Stimulated activated CD4-positive, alpha-beta T cell treated with anti-CD3 and anti-CD28 coated beads, Interleukin-1b, Interleukin-23, amount 100 ng/mL, for 4 hours (primary cell): ENCODE data around the gene CDH26.
"Not testable (repeated sequence)": the region's sequence is repeated elsewhere in the genome, so short reads cannot be mapped to it uniquely, and the experiment has no call there.

Source experiments
- DNase-seq, 2 donors: peaks; one replicate each; pipeline ENCODE4 v3.0.0-alpha.2; 2020; ENCODE audit warnings: low read depth in 2 of 2

Gene CDH26

DNA sequence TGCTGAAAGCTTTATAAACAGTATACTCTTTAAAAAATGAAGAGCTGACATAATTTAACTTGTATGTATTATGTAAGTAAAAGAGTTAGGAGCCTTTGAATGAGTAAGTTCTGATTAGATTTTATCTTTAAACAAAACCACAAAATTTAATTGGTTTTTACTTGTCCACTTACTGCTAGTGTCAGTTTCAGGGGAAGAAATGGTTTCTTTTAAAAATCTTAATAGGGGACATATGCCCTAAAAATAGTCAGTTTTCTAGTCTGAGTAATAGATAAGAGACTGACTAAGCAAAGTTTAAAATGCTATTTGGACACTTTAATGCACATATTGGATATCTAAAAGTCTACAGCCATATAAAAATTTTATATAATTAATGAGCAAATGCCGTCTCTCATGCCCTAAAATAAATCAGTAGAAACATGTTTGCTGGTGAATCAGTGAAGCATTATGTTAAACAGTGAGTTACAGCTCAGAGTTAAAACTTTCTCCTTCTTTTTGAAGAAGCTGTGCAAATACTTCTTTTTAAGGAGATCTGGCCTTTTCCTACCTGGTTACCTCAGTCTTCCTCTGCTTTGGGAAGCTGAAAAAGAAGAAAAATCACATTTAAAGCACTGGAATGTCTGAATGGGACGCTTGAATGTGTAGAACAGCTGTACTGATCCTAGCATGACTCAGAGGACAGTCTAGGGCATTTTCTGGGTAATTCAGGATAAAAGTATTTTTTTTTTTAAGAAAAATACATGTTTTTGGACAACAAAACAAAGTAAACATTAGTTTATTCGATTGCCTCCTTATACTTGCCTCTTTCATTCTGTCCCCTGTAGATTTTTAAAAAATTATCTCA is 55.3 kb downstream of the CDH26 start:
- no peak for DNase-seq

DNA sequence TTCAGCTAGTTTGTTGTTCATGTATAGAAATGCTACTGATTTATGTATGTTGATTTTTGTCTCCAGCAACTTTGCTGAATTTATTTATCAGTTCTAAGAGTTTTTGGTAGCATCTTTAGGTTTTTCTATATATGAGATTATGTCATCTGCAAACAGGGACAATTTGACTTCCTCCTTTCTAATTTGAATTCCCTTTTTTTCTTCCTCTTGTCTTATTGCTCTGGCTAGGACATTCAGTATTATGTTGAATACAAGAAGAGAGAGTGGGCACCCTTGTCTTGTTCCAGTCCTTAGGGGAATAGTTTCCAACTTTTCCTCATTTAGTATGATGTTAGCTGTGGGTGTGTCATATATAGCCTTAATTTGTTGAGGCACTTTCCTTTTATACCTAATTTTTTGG is 58.2 kb downstream of the CDH26 start:
- DNase-seq = no peak

DNA sequence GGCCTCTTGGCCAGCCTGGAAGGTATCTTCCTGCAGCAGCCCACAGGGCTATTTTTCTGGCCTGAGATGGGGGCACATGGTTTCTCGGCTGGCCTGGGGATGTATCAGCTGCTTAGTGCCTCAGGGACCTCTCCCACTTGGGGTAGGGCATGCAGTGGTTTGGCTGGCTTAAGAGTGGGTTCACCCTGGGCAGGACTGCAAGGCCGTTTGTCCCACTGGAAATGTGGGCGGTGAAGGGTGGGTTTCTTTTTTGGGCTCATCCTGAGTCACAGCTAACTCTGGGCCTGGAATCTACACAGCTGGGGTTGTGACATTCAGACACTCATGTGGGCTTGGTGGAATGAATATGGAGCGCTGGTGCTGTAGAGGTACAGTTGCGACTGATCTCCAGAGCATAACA is 62.0 kb downstream of the CDH26 start:
- DNase-seq = no peak

DNA sequence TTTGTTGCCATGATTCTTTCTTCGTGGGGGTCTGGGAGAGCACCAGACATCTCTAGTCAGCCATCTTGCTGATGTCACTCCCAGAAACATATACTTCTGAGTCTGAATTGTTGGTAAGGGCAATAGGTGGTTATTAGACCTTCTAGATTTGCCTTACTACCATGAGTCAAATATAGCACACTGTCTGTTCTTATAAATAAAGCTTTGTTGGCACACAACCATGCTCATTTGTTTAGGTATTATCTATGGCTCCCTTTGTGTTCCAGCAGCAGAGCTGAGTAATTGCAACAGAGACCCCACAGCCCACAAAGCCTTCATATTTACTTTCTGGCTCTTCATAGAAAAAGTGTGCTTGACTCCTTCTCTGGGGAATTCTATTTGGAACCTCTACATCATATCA is 62.9 kb downstream of the CDH26 start:
- DNase-seq = no peak

DNA sequence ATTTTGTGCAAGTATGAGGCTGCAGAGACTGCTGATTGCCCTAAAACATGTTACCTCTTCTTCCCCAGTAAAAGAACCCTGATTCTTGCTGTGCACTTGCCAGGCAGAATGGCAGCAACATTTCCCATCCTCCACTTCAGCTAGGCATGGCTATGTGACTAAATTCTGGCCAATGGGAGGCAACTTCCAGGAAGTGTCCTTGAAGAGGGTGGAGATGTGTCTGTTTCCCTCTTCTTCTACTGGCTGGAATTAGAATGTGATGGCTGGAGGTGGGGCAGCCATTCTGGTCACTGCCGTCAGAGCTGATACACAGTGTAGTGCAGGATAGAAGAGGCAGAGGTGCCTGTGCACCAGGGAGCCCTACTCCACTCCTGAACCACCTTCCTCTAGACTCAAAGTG is 64.6 kb downstream of the CDH26 start:
- DNase-seq = no peak

DNA sequence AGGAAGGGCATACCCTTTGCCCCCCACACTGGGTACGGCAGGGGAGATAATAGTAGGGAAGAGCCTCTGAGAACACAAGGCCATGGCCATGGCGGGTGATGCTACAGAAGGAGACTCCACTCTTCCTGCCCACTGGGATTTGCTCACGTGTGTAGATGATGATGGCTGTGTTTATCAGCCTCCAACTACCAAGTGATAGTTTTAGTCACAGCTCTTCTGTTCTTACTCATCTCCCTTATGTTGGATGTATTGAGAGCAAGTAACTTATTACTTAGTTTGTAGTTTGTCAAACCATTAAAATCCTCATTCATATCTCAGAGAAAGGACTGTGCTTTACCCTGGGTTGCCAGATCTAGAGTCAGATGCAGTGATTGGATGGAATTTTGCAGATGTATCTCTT is 66.0 kb downstream of the CDH26 start:
- DNase-seq = no peak

DNA sequence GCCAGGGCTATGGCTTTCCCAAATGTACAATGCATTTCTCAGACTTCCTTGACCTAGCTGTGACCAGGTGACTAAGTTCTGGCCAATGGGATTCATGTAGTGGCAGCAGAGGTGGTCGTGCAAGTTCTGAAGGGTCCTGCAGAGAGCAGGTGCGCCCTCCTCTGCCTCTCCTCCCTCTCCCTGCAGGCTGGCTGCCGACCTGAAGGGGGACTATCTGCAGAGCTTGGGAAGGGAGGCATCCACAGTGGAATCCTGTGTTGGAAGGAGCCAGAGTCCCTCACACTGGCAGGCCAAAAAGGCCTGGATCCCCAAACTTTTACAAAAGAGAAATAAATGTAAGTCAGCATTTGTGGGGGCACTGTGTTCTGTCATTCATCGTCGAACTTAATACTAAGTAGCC is 66.6 kb downstream of the CDH26 start:
- no peak for DNase-seq

DNA sequence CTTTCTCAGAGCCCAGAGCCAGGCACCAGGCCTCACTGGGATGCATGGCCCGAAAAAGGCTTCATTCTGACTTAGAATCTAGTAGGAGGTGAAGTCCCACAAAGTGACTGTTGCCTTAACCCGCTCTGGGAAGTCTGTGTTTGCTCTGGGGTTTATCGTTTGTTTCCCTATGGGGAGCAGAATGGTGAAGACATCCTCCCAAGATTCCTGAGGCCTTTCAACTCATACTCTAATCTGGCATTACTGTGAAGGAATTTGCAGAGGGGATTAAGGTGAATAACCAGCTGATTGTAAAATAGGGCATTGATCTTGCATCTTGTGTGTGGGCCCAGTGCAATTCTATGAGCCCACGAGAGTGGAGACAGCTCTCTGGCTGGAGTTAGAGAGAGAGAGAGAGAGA is 67.8 kb downstream of the CDH26 start:
- no peak for DNase-seq

DNA sequence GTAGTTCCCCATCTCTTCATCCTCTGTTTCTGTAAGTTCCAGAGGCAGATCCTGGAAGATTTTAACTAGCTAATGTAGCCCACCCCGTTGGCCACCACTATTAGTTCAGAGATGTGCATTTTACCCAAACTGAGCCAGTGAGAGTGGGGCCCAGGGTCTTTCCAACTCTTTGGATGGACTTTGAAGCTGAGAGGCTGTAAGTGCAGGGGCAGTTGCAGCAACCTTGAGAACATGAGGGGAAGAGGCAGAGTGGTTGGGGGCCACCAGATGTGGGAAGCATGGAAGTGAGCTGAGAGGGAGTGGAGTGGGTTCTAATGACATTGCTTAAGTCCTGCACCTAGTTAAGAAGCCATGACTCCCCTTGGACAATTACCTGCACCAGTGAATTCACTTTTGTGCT is 72.2 kb downstream of the CDH26 start:
- DNase-seq = no peak

DNA sequence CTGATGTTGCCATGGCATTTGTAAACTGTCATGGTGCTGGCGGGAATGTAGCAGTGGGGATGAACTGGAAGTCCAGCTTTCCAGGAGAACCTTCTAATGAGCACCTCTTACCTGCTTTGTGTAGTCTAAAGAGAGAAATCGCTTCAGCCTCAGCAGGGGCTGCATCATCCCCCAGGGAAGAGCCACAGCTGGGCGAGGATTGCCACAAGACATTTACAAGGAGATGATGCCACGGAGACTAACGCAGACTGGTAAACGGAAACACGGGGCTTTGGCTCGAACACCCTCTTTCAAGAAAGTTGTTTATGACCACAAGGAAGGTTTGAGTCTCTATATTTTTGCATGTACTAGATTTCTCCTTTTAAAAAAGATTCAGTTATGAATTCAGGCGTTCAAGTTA is 72.9 kb downstream of the CDH26 start:
- no peak for DNase-seq

DNA sequence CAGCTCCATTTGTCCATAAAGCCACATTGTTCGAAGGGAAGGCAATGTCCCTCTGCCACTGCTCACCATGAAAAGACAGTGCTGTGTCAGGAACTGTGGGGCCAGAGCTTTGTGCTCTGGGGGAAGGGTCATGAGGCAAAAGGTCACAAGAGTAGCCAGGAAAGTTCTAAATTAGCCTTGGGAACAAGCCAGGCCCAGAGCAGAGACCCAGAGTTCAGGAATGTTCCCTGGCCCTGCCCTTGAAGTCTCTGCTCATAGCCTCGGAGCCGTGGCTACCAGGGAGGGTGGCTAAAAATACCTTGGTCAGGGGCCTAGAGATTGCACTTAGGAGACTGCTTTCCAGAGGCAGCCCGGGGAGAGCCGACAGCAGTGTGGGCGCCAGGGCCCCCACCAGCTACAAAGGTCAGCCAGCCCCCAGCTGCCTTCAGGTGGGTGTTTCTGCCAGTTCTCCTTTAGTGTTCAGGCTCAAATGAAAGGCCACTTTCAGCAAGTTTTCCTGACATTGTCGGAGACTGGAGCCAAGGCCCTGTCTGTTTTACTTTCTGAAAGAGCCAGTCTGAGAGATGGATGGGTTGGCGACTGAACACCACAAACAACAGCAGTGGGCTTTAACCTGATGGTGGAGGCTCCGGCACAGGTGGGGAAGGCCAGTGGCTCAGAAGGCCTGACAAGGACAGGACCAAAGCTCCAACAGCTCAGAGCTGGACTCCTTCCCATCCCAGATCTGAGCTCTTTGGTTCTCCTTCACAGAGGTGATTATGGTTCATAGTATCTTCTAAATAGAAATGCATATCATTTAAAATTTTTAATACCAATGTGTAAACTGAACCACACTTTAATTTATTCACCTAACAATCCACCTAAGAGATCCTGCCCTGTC is 76.2 kb downstream of the CDH26 start:
- DNase-seq = no peak

DNA sequence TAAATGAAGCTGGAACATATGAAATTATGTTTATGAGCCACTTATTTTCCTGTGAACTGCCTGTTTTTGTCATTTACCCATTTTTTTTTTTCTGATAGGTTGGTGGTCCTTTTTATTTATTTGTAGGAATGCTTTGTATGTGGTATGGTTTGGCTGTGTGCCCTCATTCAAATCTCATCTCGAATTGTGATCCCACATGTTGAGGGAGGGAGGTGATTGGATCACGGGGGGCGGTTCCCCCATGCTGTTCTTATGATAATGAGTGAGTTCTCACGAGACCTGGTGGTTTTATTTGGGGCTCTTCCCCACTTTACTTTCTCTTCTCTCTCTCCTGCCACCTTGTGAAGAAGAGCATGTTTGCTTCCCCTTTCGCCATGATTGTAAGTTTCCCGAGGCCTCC is 77.3 kb downstream of the CDH26 start:
- no peak for DNase-seq

DNA sequence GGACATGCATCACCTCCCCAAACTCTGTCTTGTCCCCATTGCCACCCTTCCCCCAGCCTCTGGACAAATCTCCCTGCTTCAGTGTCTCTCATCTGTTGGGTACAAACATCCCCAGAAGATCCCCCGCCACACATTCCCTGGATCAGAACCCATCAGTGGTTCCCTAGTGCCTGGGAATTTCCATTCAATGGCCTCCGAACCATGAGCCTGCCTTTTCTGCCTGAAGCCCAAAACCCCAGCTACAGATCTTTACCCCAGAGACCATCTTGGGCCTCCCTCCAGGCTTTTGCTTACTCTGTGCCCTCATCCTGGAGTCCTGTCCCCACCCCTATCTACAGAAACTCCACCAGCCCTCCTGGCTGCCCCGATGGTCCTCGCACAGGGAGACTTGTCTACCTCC is 78.1 kb downstream of the CDH26 start:
- DNase-seq = no peak

DNA sequence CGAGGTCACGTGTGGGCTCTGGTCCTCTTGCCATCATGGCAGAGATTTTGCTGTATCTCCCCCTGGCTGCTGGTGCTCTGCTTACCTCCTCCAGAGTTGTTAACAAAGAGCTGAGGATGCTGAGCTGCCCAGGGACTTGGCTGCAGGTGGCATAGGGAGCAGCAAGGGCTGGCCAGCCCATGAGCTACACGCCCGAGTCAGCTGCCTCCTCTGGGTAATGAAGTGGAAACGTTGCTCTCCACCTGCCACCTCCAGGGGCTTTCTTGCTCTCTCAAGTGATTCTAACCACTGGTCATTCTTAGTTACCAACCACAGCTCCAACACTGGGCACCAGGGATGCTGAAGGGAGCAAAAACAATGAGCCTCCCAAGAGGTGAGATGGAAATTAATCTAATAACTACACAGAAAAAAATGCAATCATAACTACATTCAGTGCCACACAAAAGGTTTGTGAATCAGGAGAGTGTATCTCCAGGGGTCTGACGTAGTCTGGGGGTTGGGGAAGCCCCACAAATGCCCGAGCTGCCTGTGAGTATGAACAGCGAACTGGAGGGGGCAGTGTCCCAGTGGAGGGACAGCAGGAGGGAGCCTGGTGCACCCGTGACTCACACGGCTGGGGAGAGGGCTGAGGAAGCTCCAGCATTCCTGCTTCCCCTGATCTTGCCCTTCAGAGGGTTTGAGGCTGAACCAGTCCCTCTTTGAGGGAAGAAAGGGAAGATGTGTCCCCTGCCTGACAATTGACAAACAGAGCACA is 78.7 kb downstream of the CDH26 start:
- DNase-seq = no peak

DNA sequence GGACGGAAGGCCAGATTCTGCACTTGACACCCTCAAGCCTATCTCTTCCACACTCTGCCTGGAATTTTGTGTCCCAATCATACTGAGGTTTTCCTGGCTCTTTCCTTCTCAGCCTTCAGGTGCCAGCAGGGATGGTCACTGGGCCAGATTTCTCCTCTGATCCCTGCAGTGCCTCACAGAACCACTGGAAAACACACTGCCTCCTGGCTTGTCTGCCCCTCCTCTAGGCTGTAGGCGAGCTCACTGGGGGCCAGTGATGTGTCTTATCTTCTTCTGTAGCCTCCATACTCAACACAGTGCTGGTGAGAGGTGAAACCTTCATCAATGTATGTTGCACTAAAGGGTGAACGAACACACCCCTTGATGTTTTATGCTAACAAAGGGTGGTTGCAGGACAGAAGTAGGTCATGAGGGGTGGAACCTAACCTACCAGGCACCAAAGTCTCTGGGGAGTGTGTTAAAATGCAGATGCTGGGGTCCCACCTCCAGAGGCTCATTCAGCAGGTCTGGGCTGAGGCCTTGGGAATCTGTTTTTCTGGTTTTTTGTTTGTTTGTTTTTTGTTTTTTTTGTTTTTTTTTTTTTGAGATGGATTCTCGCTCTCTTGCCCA is 80.3 kb downstream of the CDH26 start:
- DNase-seq = no peak

DNA sequence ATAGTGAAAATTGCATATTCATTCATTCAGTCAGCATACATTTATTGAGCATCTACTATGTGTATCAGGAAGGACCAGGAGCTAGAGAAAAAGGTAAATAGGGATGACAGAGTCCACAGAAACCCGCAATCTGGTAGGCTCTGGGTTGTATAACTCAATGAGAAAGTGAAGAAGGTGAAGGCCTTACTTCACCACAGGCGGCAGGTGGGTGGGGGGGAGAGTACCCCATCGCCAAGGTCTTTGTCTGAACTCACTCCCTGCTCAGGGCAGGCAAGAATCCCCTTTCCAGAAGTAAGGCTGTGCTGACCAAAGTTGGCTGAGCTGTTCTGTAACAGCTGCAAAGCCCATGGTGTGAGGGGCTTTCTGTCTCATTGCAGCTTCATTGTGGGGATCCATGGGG is 81.3 kb downstream of the CDH26 start:
- DNase-seq = no peak

DNA sequence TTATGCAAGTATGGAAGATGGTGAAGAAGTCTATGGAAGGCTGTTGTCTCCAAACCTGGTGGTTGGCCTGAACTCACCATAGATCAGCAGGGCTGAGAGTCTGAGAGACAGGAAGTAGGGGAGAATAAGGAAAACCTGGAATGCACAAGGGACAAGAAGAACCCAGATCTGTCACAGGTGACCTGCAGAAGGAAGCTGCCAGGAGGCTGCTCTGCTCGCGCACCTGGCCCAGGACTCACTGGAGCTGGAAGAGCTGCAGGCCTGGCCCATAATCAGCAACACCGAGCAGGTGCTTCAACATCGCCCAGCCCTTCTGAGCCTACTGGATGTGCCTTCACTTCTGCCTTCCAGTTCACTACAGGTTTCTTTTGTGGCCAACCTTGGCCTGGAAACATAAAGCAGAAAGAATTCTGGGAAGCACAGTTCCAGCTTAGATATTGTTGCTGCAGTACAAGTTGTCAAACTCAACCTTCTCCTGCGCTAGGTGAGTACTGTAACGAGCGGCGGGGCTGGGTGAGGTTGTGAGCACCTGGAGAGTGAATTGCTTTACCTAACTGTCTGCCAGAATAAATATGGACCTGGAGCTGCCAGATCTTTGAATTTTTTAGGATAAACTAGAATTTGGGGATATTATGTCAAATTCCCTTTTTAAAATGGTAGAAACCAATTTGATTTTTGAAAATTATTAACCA is 82.4 kb downstream of the CDH26 start:
- no peak for DNase-seq

DNA sequence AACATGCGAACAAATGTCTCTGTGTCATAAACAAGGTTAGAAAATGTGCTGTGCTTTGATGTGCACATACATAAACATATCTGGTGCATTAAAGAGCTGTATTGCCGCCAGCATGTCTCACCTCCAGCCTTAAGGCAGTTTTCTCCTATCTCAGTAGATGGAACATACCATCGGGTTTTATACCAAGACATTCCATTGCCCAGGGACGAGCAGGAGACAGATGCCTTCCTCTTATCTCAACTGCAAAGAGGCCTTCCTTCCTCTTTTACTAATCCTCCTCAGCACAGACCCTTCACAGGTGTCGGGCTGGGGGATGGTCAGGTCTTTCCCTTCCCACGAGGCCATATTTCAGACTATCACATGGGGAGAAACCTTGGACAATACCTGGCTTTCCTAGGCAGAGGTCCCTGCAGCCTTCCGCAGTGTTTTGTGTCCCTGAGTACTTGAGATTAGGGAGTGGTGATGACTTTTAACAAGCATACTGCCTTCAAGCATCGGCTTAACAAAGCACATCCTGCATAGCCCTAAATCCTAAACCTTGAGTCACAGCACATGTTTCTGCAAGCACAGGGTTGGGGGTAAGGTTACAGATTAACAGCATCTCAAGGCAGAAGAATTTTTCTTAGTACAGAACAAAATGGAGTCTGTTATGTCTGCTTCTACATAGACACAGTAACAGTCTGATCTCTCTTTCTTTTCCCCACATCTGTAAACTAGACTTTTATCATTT is 83.4 kb downstream of the CDH26 start:
- not testable (repeated sequence) for DNase-seq

DNA sequence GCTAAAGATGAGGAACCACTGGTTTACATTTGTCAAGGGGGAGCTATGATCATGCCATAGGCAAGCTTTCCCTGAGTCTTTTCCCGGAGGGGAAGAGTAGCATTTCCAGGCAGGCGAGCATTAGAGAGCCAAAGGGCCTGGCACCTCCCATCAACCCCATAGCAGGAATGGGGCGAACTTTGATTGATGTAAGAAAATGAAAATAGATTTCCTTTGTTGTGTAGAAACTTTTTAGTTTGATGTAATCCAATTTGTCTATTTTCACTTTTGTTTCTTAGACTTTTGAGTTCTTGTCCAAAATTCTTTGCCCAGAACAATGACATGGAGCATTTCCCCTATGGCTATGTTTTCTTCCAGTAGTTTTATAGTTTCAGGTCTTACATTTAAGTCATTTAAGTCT is 85.2 kb downstream of the CDH26 start:
- DNase-seq = no peak

DNA sequence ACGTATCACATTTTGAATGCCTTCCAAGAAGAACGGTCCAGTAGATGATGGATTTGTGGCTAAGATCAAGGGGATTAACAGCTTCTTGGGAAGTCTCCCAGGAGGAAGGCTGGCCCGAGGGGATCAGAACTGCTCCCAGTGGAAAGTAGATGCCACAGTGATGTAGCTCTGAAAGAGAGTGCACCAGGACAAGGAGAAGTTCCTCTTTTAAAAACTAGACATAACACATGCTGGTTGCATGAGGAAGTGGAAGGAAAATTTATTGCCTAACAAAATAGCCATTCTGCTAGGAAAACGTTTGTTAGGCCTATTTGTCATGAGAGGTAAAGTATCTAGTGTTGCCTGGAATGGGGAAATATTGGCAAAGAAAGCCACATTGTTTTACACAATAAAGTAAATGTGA is 87.8 kb downstream of the CDH26 start:
- no peak for DNase-seq

DNA sequence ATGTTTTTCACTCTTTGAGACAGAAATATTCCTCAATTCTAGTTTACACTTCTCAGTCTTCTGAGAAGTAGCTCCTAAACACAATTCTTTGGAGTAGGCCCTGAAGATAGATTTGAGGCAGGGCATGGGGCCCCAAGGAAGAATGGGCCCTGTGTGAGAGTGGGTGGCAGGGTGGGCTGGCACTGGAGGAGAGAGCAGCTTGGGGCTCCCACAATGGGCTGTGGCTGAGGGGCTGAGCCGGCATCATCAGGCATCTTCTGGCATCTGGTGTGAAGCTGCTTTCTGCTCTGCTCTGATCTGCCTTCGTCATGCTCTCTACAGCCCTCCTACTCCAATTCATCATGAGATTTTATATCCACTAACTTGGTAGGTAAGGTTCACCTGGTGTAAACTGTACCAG is 88.2 kb downstream of the CDH26 start:
- DNase-seq = no peak
